Muscle layer of duodenum (tissue), 2 donors: Measurements from ENCODE around the gene SORL1-AS1.

Experiments used
- H3K27ac ChIP-seq: one replicate; pipeline ENCODE4 v1.7.0; 2013; ENCODE audit warnings: mild to moderate bottlenecking, low read length
- H3K27me3 ChIP-seq: one replicate; pipeline ENCODE4 v1.7.0; 2013; ENCODE audit warnings: low read depth, mild to moderate bottlenecking, control low read depth, low read length
- H3K36me3 ChIP-seq, 2 donors: one replicate each; pipeline ENCODE4 v1.7.0; 2013; ENCODE audit warnings: low read length in 2 of 2, control low read depth in 1 of 2, mild to moderate bottlenecking in 1 of 2; ENCODE audit not compliant: insufficient read depth in 2 of 2, control insufficient read depth in 1 of 2
- H3K4me1 ChIP-seq, 2 donors: one replicate each; pipeline ENCODE4 v1.7.0; 2013; ENCODE audit warnings: low read length in 2 of 2, mild to moderate bottlenecking in 2 of 2, control low read depth in 1 of 2, moderate library complexity in 1 of 2; ENCODE audit not compliant: insufficient read depth in 2 of 2, control insufficient read depth in 1 of 2
- H3K4me3 ChIP-seq, 2 donors: one replicate each; pipeline ENCODE4 v1.7.0; 2013; ENCODE audit warnings: low read length in 2 of 2, low read depth in 1 of 2, mild to moderate bottlenecking in 1 of 2
- H3K9me3 ChIP-seq, 2 donors: one replicate each; pipeline ENCODE4 v1.7.0; 2013; ENCODE audit warnings: low read length in 2 of 2, control low read depth in 1 of 2, mild to moderate bottlenecking in 1 of 2; ENCODE audit not compliant: control insufficient read depth in 1 of 2
- donor health status: healthy.

SORL1-AS1 gene

GRCh38 chr11:121421149-121421901 is 31.4 kb downstream of the SORL1-AS1 start:
- H3K36me3 ChIP-seq, result no peaks in the 10 kb centered on the region
- H3K9me3 ChIP-seq, result no peaks in the 10 kb centered on the region
- H3K27me3 ChIP-seq, result no peaks in the 10 kb centered on the region
- H3K4me3 ChIP-seq, result no peak overlapping the region
- peaks cover 6 to 10% of the 10 kb centered on the region in 2 donors for H3K4me1 ChIP-seq
- no peak overlapping the region for H3K27ac ChIP-seq

GRCh38 chr11:121420398-121420797 is 32.4 kb downstream of the SORL1-AS1 start:
- Histone ChIP-seq H3K27ac (no peak overlapping the region), H3K9me3 (no peaks in the 10 kb centered on the region), H3K4me3 (no peak overlapping the region), H3K4me1 (peaks cover 6 to 10% of the 10 kb centered on the region in 2 donors), H3K36me3 (no peaks in the 10 kb centered on the region), H3K27me3 (no peaks in the 10 kb centered on the region)

GRCh38 chr11:121419836-121420235 is 32.9 kb downstream of the SORL1-AS1 start:
- Histone ChIP-seq H3K36me3 (no peaks in the 10 kb centered on the region), H3K27me3 (no peaks in the 10 kb centered on the region), H3K4me1 (peaks cover 6 to 10% of the 10 kb centered on the region in 2 donors), H3K9me3 (no peaks in the 10 kb centered on the region), H3K27ac (no peak overlapping the region), H3K4me3 (no peak overlapping the region)

- H3K27me3 ChIP-seq, result no peaks in the 10 kb centered on the region
- H3K4me1 ChIP-seq, result peaks cover 6 to 10% of the 10 kb centered on the region in 2 donors
- no peaks in the 10 kb centered on the region for H3K9me3 ChIP-seq
- H3K27ac ChIP-seq, result no peak overlapping the region
- H3K4me3 ChIP-seq, result no peak overlapping the region
- no peaks in the 10 kb centered on the region for H3K36me3 ChIP-seq
These were observed 34.1 kb downstream of the SORL1-AS1 start for GRCh38 chr11:121418625-121419114.

- H3K4me3 ChIP-seq, result no peak overlapping the region
- H3K9me3 ChIP-seq, result no peaks in the 10 kb centered on the region
- H3K27ac ChIP-seq, result peak overlapping the region; percentile 59
- H3K4me1 ChIP-seq, result peaks cover 6 to 10% of the 10 kb centered on the region in 2 donors
- H3K27me3 ChIP-seq, result no peaks in the 10 kb centered on the region
- no peaks in the 10 kb centered on the region for H3K36me3 ChIP-seq
These were observed 35.2 kb downstream of the SORL1-AS1 start for GRCh38 chr11:121417607-121418006.

GRCh38 chr11:121417055-121417551 is 35.7 kb downstream of the SORL1-AS1 start:
- peaks cover 6 to 10% of the 10 kb centered on the region in 2 donors for H3K4me1 ChIP-seq
- H3K9me3 ChIP-seq, result no peaks in the 10 kb centered on the region
- no peak overlapping the region for H3K4me3 ChIP-seq
- no peaks in the 10 kb centered on the region for H3K36me3 ChIP-seq
- no peaks in the 10 kb centered on the region for H3K27me3 ChIP-seq
- H3K27ac ChIP-seq, result peak overlapping the region; percentile 59

GRCh38 chr11:121415856-121416255 is 36.9 kb downstream of the SORL1-AS1 start:
- H3K4me1 ChIP-seq, result peaks cover 6 to 10% of the 10 kb centered on the region in 2 donors
- H3K9me3 ChIP-seq, result no peaks in the 10 kb centered on the region
- no peaks in the 10 kb centered on the region for H3K36me3 ChIP-seq
- no peak overlapping the region for H3K27ac ChIP-seq
- no peak overlapping the region for H3K4me3 ChIP-seq
- no peaks in the 10 kb centered on the region for H3K27me3 ChIP-seq

- Histone ChIP-seq H3K9me3 (no peaks in the 10 kb centered on the region), H3K36me3 (no peaks in the 10 kb centered on the region), H3K27ac (no peak overlapping the region), H3K4me3 (no peak overlapping the region), H3K27me3 (no peaks in the 10 kb centered on the region), H3K4me1 (peaks cover 6 to 10% of the 10 kb centered on the region in 2 donors)
These were observed 38.4 kb downstream of the SORL1-AS1 start for GRCh38 chr11:121414141-121414913.

GRCh38 chr11:121412711-121413415 is 39.9 kb downstream of the SORL1-AS1 start:
- Histone ChIP-seq H3K27ac (no peak overlapping the region), H3K4me3 (no peak overlapping the region), H3K36me3 (no peaks in the 10 kb centered on the region), H3K27me3 (no peaks in the 10 kb centered on the region), H3K9me3 (no peaks in the 10 kb centered on the region), H3K4me1 (peaks cover 6 to 10% of the 10 kb centered on the region in 2 donors)

GRCh38 chr11:121412000-121412587 is 40.7 kb downstream of the SORL1-AS1 start:
- peaks cover 2 to 4% of the 10 kb centered on the region in 2 donors for H3K4me1 ChIP-seq
- no peak overlapping the region for H3K27ac ChIP-seq
- no peaks in the 10 kb centered on the region for H3K9me3 ChIP-seq
- H3K27me3 ChIP-seq, result no peaks in the 10 kb centered on the region
- no peaks in the 10 kb centered on the region for H3K36me3 ChIP-seq
- H3K4me3 ChIP-seq, result no peak overlapping the region
